Dermis microvascular lymphatic vessel endothelial cell (primary cell): ENCODE results near the gene MYB. TPM values are rescaled to one million over a fixed set of nuclear protein-coding genes. Genes with fewer than 3 reads are reported as not detected.

Experiments used
- DNase-seq, 2 donors: peaks; one replicate each; pipeline versions ENCODE4 v3.0.0 to v3.0.0-alpha.2; 2010; ENCODE audit warnings: low read depth in 2 of 2
- total RNA-seq: library from RNA; depleted of rRNA; stranded (reverse); fragments of >200 nt; gene quantifications from 2 replicates; pipeline ENCODE4 v1.2.1, GENCODE V29; 2014

Gene MYB
- total RNA-seq, 1 donor from 2014 or later: under 0.01 TPM

DNA sequence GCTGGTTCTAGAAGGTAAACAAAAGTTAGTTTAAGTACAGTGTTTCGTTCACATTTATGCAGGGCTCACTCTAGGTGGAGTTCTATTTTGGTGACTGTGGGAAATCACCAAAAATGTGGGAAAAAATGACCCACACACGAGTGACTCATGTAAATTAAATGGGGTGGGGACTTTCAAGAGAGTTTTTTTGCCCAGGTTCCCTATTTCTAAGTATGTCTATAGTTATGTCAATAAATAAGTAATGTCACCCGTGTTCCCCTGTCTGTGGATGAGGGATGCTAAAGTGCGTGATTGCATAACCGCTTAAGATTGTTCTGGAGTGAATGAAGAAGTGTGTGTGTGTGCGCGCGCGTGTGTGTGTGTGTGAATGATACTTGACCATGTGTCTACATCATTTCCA is 69.1 kb downstream of the MYB start:
- no peak for DNase-seq

DNA sequence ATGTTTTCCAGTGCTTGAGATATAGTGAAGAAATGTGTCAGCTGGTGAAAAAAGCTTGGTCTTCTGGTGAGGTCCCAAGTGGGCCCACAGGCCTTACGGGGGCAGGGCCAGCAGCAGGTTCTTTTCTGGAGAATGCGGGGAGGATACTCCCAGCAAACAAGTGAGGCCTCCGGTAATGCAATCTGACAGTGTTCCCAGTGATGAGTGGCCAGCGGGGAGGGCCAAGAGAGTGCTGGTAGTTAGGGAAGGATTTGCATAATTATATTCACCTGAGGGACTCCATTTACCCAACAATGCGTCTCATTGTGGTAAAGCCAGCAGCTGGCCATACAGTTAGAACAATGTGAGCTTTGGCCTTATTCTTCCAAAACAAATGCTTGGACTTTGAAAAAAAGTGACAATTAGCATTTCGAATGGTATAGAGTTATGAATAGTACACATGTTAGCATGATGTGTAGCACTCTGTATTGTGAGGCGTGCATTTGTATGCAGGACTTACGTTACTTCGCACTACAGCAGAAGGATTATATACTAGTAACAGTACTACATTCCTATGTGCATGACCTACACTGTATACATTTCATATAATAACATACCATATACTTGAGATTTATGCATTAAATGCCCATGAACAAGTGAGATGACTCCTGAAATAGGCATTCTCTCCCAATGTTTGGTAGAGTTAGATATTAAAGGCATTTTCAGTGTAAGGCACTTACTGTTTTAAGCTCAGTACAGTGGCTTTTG is 69.8 kb downstream of the MYB start:
- DNase-seq: no peak

GRCh38 chr6:135251498-135252441 is 70.7 kb downstream of the MYB start:
- DNase-seq: no peak

DNA sequence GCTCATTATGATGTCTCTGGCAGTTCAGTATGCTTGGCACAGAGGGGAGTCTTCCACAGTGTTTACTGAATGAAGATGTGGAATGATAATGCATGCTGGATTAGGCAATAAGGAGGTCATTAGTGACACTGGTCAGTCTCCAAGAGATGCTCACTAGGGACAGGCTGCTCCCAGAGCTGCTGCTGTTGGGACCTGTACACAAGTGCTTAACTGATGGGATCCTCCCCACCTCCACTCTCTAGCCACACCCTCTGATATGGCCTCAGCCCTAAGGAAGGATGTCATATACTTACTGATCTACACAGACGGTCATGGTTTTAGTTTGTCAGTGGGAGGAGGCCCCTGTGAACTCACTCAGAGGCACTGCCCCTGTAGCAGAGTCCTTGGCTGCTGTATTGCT is 73.4 kb downstream of the MYB start:
- DNase-seq: no peak

DNA sequence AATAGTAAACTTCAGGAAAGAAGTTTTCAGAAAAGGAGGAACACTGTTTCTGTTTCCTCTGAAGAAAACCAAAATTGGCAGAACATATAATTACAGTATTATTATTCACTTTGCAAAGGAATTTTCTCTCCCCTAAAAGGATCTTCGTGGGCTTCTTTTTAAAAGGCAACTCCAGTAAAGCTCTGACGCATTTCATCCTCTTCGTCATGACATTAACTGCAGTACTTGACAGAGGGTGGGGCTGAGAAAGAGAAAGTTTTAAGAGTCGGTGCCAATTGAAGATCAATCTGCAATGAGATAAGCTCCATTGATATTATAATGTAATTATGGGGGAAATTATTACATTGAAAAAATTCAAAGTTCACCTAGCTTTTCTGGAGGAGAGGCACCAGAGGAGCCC is 75.8 kb downstream of the MYB start:
- no peak for DNase-seq

- DNase-seq: no peak
Observed at GRCh38 chr6:135257631-135258405, 76.7 kb downstream of the MYB start.

GRCh38 chr6:135258970-135259369 is 77.9 kb downstream of the MYB start:
- no peak for DNase-seq

GRCh38 chr6:135260612-135261011 is 79.5 kb downstream of the MYB start:
- no peak for DNase-seq

DNA sequence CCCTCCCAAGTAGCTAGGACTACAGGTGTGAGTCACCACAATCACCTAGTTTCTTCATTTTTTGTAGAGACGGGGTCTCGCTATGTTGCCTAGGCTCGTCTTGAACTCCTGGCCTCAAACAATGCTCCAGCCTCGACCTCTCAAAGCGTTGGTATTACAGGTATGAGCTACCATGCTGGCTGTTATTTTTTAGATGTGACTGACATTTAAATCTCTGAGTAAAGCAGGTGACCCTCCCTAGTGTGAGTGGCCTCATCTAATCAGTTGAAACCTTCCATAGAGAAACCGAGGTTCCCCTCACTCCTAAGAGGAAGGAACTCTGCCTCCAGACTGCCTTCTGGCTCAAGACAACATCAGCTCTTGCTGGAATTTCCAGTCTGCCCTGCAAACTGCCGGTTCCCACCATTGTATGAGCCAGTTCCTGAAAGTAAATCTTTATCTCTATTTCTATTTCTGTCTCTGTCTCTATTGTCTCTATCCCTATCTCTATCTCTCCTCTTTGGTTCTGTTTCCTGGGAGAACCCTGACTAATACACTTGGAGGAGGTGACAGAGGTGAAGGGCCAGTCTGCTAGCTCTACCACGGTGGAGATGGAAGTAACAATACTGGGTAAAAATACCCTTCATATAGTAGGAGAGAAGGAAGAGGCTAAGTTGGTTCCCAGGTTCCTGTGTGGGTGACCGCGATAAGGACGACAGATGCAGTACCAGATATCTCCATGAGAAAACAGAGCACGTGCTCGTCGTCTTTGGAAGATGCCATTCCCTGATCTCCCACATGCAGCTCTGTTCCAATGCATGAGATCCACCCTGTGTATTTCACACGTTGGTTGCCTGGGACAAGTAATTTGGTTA is 81.0 kb downstream of the MYB start:
- no peak for DNase-seq

DNA sequence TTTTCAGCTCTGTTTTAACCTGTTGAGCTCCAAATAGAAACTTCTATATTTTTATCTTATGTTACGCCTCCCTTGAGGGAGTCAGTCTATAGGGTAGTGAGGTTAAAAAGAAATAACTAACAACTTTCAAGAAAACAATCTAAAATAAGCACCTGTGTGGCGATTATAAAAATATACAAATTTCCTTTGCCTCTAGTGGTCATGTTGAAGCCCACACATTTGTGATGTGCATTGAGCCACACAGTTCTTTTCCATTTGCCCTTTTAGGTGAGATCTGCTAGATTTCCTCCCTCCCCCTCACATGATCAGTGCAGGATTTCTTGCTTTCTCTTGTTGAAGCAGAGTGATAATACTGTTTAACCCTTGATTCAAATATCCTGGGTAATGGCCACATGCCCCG is 84.2 kb downstream of the MYB start:
- DNase-seq: no peak

- no peak for DNase-seq
Observed at GRCh38 chr6:135266675-135267074, 85.6 kb downstream of the MYB start.

DNA sequence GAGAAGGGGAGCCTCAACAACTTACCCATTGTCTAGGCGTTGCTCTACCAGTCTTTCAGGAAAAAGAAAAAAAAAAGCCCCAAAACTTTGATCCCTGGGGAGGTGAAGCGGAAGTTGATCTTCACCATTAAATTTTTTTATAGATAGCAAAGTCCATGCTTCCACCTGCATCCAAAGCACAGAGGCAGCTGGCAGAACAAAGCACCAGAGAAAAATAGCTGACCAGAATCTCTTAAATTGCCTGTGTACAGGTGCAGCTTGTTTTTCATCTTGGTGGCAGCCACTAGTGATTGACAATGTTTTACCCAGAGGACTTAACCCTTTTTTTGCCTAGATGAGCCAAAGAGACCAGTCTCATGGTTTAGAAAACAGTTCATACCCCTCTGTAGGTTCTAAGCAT is 86.0 kb downstream of the MYB start:
- no peak for DNase-seq

DNA sequence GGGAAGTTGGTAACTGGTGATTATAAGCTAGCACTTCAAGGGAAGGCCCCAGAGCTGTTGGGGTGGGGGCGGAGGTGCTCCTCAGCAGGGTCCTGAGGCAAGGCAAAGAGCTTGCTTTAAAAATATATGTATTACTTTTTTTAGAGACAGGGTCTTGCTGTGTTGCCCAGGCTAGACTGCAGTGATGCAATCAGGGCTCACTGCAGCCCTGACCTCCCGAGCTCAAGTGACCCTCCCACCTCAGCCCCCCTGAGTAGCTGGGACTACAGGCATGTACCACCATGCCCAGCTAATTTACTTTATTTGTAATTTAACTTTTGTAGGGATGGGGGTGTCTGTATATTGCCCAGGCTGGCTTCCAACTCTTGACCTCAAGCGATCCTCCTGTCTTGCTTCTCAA is 87.2 kb downstream of the MYB start:
- DNase-seq: no peak

- no peak for DNase-seq
Observed at GRCh38 chr6:135268740-135269139, 87.6 kb downstream of the MYB start.

Other genes with a start within 250 kb of the MYB start
- 0.13 and 0.25 TPM in 2 replicates for gene ALDH8A1, start 231.2 kb upstream of the MYB start, total RNA-seq
- gene HBS1L, start 126.5 kb upstream of the MYB start, total RNA-seq: 74.5 and 85.4 TPM in 2 replicates